Jurkat, Clone E6-1 (cell line): ENCODE data around the gene POP4.
"Not testable (repeated sequence)": the region's sequence is repeated elsewhere in the genome, so short reads cannot be mapped to it uniquely, and the experiment has no call there.

Experiments used
- DNase-seq: peaks from one replicate; pipeline ENCODE4 v3.0.0-alpha.2; 2011; ENCODE audit warnings: low read depth, low spot score
- H3K4me3 ChIP-seq: 2 replicates; pipeline ENCODE4 v1.5.1; 2011; ENCODE audit warnings: mild to moderate bottlenecking, low read length, control low read depth, moderate library complexity

POP4 gene

GRCh38 chr19:29625186-29625651, 19.1 kb downstream of the POP4 start:
- no peak overlapping the region for H3K4me3 ChIP-seq
- DNase-seq: no peak

GRCh38 chr19:29626386-29626785, 20.3 kb downstream of the POP4 start:
- no peak for DNase-seq

GRCh38 chr19:29626832-29627231, 20.7 kb downstream of the POP4 start:
- not testable (repeated sequence) for DNase-seq, H3K4me3 ChIP-seq

More at GRCh38 chr19:29626386-29626785, 20.3 kb downstream of the POP4 start:
- no peak overlapping the region for H3K4me3 ChIP-seq

- no peak for DNase-seq
- H3K4me3 ChIP-seq: no peak overlapping the region
Observed at GRCh38 chr19:29628661-29629385, 22.7 kb downstream of the POP4 start.

- DNase-seq: no peak
- no peak overlapping the region for H3K4me3 ChIP-seq
Observed at GRCh38 chr19:29629836-29630534, 23.9 kb downstream of the POP4 start.

- DNase-seq: no peak
- no peak overlapping the region for H3K4me3 ChIP-seq
Observed at GRCh38 chr19:29630655-29631054, 24.6 kb downstream of the POP4 start.

GRCh38 chr19:29631450-29631849, 25.4 kb downstream of the POP4 start:
- H3K4me3 ChIP-seq: no peak overlapping the region
- DNase-seq: no peak

GRCh38 chr19:29634002-29634401, 27.9 kb downstream of the POP4 start:
- H3K4me3 ChIP-seq: no peak overlapping the region
- DNase-seq: no peak

GRCh38 chr19:29634423-29635130, 28.5 kb downstream of the POP4 start:
- H3K4me3 ChIP-seq: no peak overlapping the region
- DNase-seq: no peak

GRCh38 chr19:29635963-29636362, 29.9 kb downstream of the POP4 start:
- DNase-seq: no peak
- H3K4me3 ChIP-seq: no peak overlapping the region

- DNase-seq: no peak
Observed at GRCh38 chr19:29636553-29637360, 30.7 kb downstream of the POP4 start.

GRCh38 chr19:29639086-29639485, 33.0 kb downstream of the POP4 start:
- DNase-seq: no peak
- H3K4me3 ChIP-seq: no peak overlapping the region

More at GRCh38 chr19:29636553-29637360, 30.7 kb downstream of the POP4 start:
- H3K4me3 ChIP-seq: no peak overlapping the region

- no peak overlapping the region for H3K4me3 ChIP-seq
Observed at GRCh38 chr19:29640231-29640630, 34.1 kb downstream of the POP4 start.

GRCh38 chr19:29641597-29641996, 35.5 kb downstream of the POP4 start:
- no peak overlapping the region for H3K4me3 ChIP-seq
- DNase-seq: no peak

More at GRCh38 chr19:29640231-29640630, 34.1 kb downstream of the POP4 start:
- no peak for DNase-seq

- no peak overlapping the region for H3K4me3 ChIP-seq
- no peak for DNase-seq
Observed at GRCh38 chr19:29643361-29643935, 37.4 kb downstream of the POP4 start.

- no peak overlapping the region for H3K4me3 ChIP-seq
- DNase-seq: no peak
Observed at GRCh38 chr19:29644210-29644609, 38.1 kb downstream of the POP4 start.

GRCh38 chr19:29645491-29645867, 39.4 kb downstream of the POP4 start:
- H3K4me3 ChIP-seq: no peak overlapping the region
- no peak for DNase-seq

- no peak overlapping the region; the same call in 1 of the 2 replicates for H3K4me3 ChIP-seq
- no peak for DNase-seq
Observed at GRCh38 chr19:29645911-29646310, 39.8 kb downstream of the POP4 start.
